Mesothelial cell of epicardium (in vitro differentiated cells): Measurements from ENCODE around the gene ADGRF5. TPM values are rescaled to one million over a fixed set of nuclear protein-coding genes. Genes with fewer than 3 reads are reported as not detected.

Experiments
- DNase-seq, 2 experiments: peaks; one replicate each; pipeline ENCODE4 v3.0.0; 2021; ENCODE audit warnings: low spot score in 2 of 2; ENCODE audit not compliant: unreplicated experiment in 2 of 2
- H3K27ac Mint-ChIP-seq: 2 replicates; pipeline ENCODE4 v1.8.0; 2021; ENCODE audit warnings: mixed read lengths
- H3K27me3 Mint-ChIP-seq: 2 replicates; pipeline ENCODE4 v1.8.0; 2021; ENCODE audit warnings: low read depth, mixed read lengths
- H3K36me3 Mint-ChIP-seq: 2 replicates; pipeline ENCODE4 v1.8.0; 2021; ENCODE audit warnings: mixed read lengths
- H3K4me1 Mint-ChIP-seq: 2 replicates; pipeline ENCODE4 v1.8.0; 2021; ENCODE audit warnings: mixed read lengths
- H3K4me3 Mint-ChIP-seq: 2 replicates; pipeline ENCODE4 v1.8.0; 2021; ENCODE audit warnings: mild to moderate bottlenecking, moderate library complexity, mixed read lengths
- H3K9me3 Mint-ChIP-seq: 2 replicates; pipeline ENCODE4 v1.8.0; 2021; ENCODE audit warnings: mixed read lengths
- CTCF ChIP-seq: fragments of 200-600 bp; sonication (generic); IDR thresholded peaks from one replicate; pipeline ENCODE4 v1.5.0; 2021; ENCODE audit warnings: antibody characterized with exemption; ENCODE audit not compliant: unreplicated experiment
- total RNA-seq: library from RNA; stranded (reverse); gene quantifications from 3 replicates; pipeline ENCODE4 v1.2.1, GENCODE V29; 2021

ADGRF5 gene
- total RNA-seq, 1 donor from 2014 or later = 0.16 TPM

DNA sequence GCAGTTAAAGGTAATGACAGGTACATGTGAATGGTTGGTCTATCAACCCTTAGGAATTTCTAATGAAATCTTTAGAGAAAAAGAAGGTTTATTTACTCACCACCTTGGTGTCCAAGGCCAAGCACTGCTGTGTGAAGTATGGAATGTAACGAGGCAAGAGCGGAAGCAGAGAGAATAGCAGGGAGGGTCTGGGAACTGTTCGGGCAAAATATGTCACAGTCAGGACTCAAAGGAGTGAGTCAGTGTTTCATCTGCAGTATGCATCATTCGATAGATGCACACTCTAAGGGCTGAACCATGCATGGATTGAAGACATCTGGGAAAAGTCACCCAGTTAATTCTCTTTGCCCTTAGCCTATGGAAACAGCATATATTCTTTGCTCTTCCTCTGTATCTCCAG, 33.2 kb downstream of the ADGRF5 start:
- TF ChIP-seq CTCF = no peak
- H3K27me3 Mint-ChIP-seq = no peaks in the 10 kb centered on the region
- no peak overlapping the region for H3K4me3 Mint-ChIP-seq
- no peaks in the 10 kb centered on the region for H3K9me3 Mint-ChIP-seq
- no peaks in the 10 kb centered on the region for H3K36me3 Mint-ChIP-seq
- H3K27ac Mint-ChIP-seq = no peak overlapping the region
- DNase-seq = no peak
- H3K4me1 Mint-ChIP-seq = no peaks in the 10 kb centered on the region

DNA sequence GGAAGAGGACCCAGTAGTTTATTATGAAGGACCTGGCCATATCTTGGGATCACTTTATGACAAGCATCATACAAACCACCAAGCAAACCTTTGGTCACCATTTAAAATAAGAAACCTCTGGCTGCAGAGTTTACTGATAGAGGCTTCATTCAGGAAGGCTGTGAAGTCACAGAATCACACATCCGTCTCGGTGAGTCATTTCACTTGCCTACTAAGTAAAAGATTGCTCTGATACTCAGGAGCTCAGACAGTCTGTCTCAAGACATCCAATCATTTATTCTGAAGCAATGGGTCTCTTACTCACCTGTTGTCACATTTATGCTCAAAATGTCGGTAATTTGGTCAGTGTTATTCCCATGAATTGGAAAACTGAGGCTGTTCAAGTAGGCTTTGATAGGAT, 33.7 kb downstream of the ADGRF5 start:
- H3K27me3 Mint-ChIP-seq = no peaks in the 10 kb centered on the region
- no peak overlapping the region for H3K27ac Mint-ChIP-seq
- no peaks in the 10 kb centered on the region for H3K36me3 Mint-ChIP-seq
- no peak overlapping the region for H3K4me3 Mint-ChIP-seq
- TF ChIP-seq CTCF = no peak
- no peaks in the 10 kb centered on the region for H3K9me3 Mint-ChIP-seq
- no peaks in the 10 kb centered on the region for H3K4me1 Mint-ChIP-seq
- DNase-seq = no peak

DNA sequence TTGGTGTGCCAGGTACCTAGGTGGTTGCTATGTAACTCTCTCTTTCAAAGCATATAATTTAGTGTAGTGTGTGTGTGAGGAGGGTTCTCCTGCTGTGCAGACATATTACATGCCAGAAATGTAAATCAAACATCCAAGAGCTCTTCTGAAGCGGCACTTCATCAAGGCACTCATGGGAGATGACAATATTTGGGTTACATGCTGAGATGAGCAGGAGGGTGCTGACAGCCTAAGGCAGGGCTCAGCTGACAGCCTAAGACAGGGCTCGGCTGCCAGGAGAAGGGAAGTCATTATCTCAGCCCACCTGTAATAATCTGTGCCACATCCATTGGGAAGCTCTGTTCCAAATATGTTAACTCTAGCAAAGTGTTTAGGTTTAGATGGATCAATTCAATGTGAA, 39.1 kb downstream of the ADGRF5 start:
- TF ChIP-seq CTCF = no peak
- Mint-ChIP-seq H3K9me3 (no peaks in the 10 kb centered on the region), H3K4me3 (no peak overlapping the region), H3K27ac (no peak overlapping the region), H3K4me1 (no peaks in the 10 kb centered on the region), H3K27me3 (peaks cover 8% of the 10 kb centered on the region), H3K36me3 (no peaks in the 10 kb centered on the region)
- DNase-seq = no peak

DNA sequence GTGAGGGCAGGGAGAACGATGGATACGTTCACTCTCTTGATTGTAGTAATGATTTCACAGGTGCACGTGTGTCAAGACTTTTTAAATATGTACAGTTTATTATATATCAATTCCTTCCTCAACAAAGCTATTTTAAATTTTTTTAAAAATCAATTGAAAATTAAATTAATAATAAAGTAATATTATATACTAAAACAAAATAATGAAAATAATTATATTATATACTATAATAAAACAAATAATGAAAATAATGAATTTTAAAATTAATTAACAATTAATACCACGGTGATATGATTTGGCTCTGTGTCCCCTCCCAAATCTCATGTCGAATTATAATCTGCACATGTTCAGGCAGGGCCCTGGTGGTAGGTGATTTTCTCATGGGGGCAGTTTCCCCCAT, 42.7 kb downstream of the ADGRF5 start:
- Mint-ChIP-seq H3K27ac (no peak overlapping the region), H3K36me3 (no peaks in the 10 kb centered on the region), H3K4me3 (no peak overlapping the region), H3K4me1 (peaks cover 5% of the 10 kb centered on the region), H3K9me3 (no peaks in the 10 kb centered on the region), H3K27me3 (peaks cover 8% of the 10 kb centered on the region)
- DNase-seq = no peak
- TF ChIP-seq CTCF = no peak

DNA sequence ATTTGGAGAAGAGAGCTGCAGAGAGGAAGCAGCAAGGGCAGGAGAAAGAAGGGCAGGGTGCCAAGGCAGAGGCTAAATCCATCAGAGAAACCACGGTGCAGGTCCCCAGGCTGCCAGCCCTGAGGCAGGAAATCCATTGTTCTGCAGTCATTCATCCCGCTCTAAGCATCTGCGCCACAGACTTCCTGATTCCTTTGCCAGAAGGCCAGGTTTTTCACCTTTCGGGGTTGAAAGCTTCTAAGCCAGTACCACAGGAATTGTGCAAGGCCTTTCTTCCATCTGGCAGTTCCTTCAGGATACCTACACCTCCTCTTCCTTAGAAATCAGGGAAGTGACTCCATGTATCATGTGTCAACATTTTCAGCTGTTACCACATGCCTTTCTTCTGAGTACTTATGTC, 45.6 kb downstream of the ADGRF5 start:
- no peaks in the 10 kb centered on the region for H3K9me3 Mint-ChIP-seq
- no peak for TF ChIP-seq CTCF
- no peak for DNase-seq
- no peak overlapping the region for H3K27ac Mint-ChIP-seq
- H3K4me3 Mint-ChIP-seq = no peak overlapping the region
- peaks cover 5% of the 10 kb centered on the region for H3K4me1 Mint-ChIP-seq
- H3K27me3 Mint-ChIP-seq = no peaks in the 10 kb centered on the region
- no peaks in the 10 kb centered on the region for H3K36me3 Mint-ChIP-seq

DNA sequence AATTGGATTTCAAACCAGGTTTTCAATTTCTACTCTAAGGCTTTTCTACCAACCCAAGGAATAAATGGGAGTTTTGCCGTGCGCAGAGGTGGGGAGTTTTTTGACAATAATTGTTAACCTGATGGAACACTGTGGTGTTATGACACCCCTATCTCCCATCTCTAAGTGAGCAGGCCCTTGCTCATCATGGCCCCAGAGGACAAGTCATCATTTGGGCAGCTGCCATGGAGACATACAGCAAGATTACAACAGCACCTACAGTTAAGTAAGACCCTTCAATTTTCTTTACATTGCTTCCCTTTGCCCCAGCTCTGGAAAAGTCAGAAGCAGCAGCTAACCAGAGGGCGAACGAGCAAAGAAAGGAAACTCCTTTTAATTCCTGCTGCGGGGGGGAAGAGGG, 54.3 kb downstream of the ADGRF5 start:
- Mint-ChIP-seq H3K36me3 (no peaks in the 10 kb centered on the region), H3K27me3 (no peaks in the 10 kb centered on the region)

More for the DNA sequence above, 54.3 kb downstream of the ADGRF5 start:
- Mint-ChIP-seq H3K27ac (no peak overlapping the region), H3K4me3 (no peak overlapping the region), H3K4me1 (peaks cover 4% of the 10 kb centered on the region), H3K9me3 (no peaks in the 10 kb centered on the region)
- no peak for TF ChIP-seq CTCF
- DNase-seq = no peak
